ENCODE results near the gene ZNF385B.

GRCh38 chr2:179824961-179825360, 36.5 kb downstream of the ZNF385B start:
- TF ChIP-seq CTCF (IDR thresholded peaks at IDR 0.05): no peak
- no peak for TF ChIP-seq POLR2A (IDR thresholded peaks at IDR 0.05)
